AG09319 (cell line): ENCODE results near the gene P2RY6.
"Not testable (repeated sequence)": the region's sequence is repeated elsewhere in the genome, so short reads cannot be mapped to it uniquely, and the experiment has no call there.

Experiments used
- DNase-seq: peaks from one replicate; pipeline ENCODE4 v3.0.0-alpha.2; 2010; ENCODE audit warnings: low read depth; ENCODE audit errors: extremely low read depth
- TF ChIP-seq, protein P1 (sequence below): IDR thresholded peaks from 2 replicates; pipeline ENCODE4 v1.5.1; 2011; ENCODE audit warnings: low read depth, mild to moderate bottlenecking, inconsistent platforms, low read length, moderate library complexity

P2RY6 gene

GRCh38 chr11:73228268-73229134 lies 43.6 kb upstream of the P2RY6 start:
- no peak for DNase-seq
- TF ChIP-seq, protein P1, sequence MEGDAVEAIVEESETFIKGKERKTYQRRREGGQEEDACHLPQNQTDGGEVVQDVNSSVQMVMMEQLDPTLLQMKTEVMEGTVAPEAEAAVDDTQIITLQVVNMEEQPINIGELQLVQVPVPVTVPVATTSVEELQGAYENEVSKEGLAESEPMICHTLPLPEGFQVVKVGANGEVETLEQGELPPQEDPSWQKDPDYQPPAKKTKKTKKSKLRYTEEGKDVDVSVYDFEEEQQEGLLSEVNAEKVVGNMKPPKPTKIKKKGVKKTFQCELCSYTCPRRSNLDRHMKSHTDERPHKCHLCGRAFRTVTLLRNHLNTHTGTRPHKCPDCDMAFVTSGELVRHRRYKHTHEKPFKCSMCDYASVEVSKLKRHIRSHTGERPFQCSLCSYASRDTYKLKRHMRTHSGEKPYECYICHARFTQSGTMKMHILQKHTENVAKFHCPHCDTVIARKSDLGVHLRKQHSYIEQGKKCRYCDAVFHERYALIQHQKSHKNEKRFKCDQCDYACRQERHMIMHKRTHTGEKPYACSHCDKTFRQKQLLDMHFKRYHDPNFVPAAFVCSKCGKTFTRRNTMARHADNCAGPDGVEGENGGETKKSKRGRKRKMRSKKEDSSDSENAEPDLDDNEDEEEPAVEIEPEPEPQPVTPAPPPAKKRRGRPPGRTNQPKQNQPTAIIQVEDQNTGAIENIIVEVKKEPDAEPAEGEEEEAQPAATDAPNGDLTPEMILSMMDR, result no peak

DNA sequence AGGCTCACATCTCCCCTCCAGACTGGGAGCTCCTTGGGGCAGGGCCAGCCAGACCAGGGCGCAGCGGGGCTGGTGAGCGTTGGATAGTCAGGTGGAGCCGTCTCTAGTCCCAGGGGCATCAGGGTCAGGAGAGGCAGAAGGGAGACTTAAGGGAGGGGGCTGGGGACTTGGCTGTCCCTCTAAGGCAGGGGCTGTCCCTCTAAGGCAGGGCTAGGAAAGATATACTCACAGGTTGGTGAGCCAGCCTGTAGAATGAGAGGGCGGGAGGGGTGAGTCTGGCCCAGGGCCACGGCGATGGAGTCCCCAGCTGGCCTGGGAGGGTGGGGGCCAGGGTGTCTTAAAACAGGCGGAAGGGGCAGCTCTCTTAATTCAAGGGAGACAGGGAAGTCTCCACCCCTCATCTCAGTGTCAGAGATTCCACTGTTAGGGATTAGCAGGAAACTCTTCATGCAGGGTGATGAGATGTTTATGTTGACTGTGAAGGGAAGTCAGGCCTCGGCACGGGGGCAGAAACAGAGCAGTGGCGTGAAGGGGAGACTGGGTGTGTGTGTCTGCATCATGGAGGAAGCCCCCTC lies 42.7 kb upstream of the P2RY6 start:
- TF ChIP-seq, protein P1, result no peak
- DNase-seq, result no peak

DNA sequence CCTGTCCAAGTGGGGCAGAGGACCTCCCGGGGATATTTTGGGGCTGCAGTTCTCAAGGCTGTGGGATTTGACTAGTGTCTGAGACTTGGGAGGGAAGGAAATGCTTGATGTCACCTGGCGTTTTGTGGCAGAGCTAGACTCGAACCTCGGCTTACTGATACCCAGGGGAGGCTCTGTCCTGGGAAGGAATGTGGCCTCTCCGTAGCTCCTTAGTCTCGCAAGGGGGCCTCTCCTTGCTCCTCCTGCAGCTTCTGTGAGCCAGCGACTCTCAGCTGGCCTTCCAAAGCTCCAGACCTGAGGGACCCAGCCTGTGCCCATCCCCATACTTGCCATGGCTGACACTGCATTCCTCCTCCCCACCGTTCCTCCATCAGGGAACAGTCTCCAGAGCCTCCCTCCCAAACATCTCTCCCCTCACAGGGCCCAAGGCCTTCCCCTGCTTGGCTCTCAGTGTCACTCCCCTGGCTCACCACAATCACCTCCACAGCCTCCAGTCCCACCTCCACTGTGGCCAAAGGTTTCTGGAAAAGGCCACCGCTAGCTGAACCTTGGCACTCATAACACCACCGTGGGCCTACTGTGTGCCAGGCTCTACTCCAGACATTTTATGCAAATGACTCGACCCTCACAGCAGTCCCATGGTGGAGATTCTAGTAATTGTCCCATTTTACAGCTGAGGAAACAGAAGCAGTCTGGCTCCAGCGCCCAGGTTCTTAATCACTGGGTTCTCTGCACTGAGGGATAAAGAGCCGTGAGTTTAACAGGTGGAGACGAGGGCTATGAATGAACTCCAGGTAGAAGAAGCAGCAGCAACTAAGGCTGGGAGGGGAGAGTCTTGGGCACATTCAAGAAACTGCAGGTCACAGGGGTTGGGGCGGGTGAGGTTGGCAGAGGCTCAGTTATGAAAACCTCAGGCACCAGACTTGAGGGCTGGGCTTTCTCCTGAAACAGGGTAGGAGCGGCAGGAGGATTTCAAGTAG lies 42.0 kb upstream of the P2RY6 start:
- DNase-seq, result no peak
- TF ChIP-seq, protein P1, result no peak

- no peak for DNase-seq
- TF ChIP-seq, protein P1, result no peak
Measured at GRCh38 chr11:73230931-73231330, 41.2 kb upstream of the P2RY6 start.

DNA sequence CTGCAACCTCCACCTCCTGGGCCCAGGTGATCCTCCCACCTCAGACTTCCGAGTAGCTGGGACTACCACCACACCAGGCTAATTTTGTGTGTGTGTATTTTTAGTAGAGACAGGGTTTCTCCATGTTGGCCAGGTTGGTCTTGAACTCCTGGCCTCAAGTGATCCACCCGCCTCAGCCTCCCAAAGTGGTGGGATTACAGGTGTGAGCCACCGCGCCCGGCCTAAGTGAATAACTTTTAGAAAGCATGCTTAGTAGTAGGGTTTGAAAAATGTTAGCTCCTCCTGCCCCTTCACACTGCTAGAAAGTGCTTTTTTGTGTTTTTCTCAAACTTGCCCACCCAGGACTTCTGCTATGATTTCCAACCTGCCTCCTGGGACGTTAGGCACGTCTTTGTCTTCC lies 39.7 kb upstream of the P2RY6 start:
- DNase-seq, result not testable (repeated sequence)

DNA sequence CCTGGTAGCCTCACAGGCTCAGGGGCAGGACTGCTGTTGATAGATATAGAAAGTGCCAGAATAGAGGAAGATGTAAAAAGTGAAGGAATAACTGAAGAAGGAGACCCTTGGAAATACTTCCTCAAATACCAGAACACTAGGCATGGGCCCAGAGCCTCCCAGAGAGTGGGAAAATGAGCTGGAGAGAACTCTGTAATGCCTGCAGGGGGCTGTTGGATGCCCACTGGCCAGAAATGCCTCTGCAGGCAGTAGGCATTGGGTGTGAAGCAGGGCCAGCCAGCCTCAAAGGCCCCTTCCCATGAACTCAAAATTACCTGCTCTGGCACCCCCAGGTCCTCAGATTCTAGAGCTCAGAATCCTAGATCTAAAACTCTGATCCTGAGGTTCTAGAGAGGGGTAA lies 38.9 kb upstream of the P2RY6 start:
- no peak for DNase-seq

More for the DNA sequence above, 38.9 kb upstream of the P2RY6 start:
- TF ChIP-seq, protein P1, result no peak
